Central memory CD8-positive, alpha-beta T cell (primary cell): ENCODE data around the gene DCAF8.
"Not testable (repeated sequence)": the region's sequence is repeated elsewhere in the genome, so short reads cannot be mapped to it uniquely, and the experiment has no call there.

Experiments used
- ATAC-seq: fragments of 150-1000 bp; cut with Tn5 transposase; replicated peaks from 2 replicates; pipeline ENCODE4 v1.10.0; 2022; ENCODE audit warnings: mild to moderate bottlenecking, moderate FRiP score, moderate number of reproducible peaks; ENCODE audit not compliant: poor library complexity, severe bottlenecking; ENCODE audit errors: extremely low read depth
- DNase-seq, 2 donors: peaks; one replicate each; pipeline ENCODE4 v3.0.0; 2021; ENCODE audit warnings: low spot score in 2 of 2
- H3K27ac Mint-ChIP-seq: one replicate; pipeline ENCODE4 v1.8.0; 2022; ENCODE audit warnings: low read depth, mild to moderate bottlenecking, moderate library complexity, mixed read lengths
- H3K27me3 Mint-ChIP-seq: one replicate; pipeline ENCODE4 v1.8.0; 2022; ENCODE audit warnings: mixed read lengths
- H3K36me3 Mint-ChIP-seq: one replicate; pipeline ENCODE4 v1.8.0; 2022; ENCODE audit warnings: mild to moderate bottlenecking, moderate library complexity, mixed read lengths; ENCODE audit not compliant: insufficient read depth
- H3K4me1 Mint-ChIP-seq: one replicate; pipeline ENCODE4 v1.8.0; 2022; ENCODE audit warnings: mixed read lengths
- H3K4me3 Mint-ChIP-seq: one replicate; pipeline ENCODE4 v1.8.0; 2022; ENCODE audit warnings: mild to moderate bottlenecking, moderate library complexity, mixed read lengths
- H3K9me3 Mint-ChIP-seq: one replicate; pipeline ENCODE4 v1.8.0; 2022; ENCODE audit warnings: mixed read lengths

DCAF8 gene

DNA sequence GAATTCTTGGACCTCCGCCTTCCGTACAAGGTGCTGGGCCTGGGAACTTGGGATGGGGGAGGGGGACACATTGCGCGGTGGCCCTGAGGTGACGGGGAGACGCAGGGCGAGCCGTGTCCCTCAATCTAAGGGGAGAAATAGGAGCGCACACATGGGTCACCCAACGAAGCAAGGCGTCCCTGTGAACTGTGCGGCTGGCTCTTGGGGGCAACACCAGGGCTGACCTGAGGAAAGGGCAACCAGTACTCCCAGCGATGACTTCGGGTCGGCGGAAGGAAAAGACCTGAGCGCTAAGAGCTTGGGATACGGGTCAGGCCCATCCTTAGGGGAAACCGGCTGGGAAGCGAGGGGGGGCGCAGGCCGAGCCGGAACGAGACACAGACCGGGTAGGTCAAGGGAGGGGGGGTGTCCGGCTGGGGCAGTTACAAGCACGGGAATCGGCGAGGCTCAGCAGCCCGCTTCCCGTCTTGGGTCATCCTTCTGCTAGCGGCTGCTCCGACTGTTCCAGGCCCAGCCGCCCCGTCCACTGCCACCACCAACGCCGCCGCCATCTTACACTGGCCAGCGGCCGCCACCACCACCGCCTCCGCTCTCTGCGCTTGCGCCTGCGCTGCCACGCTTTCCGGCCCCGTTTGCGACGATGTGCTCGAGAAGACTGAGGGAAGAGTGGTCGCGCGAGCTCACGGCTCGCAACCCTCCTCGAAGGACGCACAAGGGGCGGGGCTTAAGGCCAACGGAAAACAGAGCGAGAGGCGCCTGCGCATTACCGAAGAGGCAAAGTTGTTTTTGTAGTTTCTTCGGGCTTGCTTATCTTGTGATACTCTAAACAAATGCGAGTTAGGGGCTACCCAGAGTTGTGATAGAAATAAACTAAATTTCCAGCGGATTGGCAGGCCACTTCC lies at the start of gene DCAF8:
DCAF8 (minus strand) TSS at position 657 of the 902 bp plus-strand sequence. CDS start 18,541 bp downstream, outside the sequence.
- no peaks in the 10 kb centered on the region for H3K27me3 Mint-ChIP-seq
- peaks cover 51% of the 10 kb centered on the region for H3K4me1 Mint-ChIP-seq

DNA sequence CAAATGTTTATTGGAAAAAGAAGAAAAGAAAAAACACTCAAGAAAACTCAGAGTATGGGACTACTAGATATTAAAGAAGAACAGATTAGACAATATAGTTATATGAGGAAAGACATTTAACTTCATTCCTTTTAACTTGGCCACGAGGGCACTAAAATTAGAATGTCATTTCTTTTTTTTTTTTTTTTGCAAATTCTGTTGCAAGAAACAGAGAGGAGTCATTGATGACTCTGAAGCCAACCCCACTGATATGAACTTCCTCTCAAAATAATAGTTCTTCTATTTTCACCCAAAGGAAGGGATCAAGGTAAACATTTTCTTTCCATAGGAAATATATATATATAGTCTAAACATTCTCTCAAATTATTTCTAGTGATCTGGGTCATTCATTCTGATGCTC lies 47.2 kb upstream of the DCAF8 start:
- Mint-ChIP-seq H3K9me3 (no peaks in the 10 kb centered on the region), H3K36me3 (peaks cover 83% of the 10 kb centered on the region), H3K4me3 (no peak overlapping the region), H3K27me3 (no peaks in the 10 kb centered on the region), H3K4me1 (no peaks in the 10 kb centered on the region), H3K27ac (peak overlapping the region; percentile 22)
- DNase-seq (no peak), ATAC-seq (no peak)

More for the DNA sequence above, at the start of gene DCAF8:
- Mint-ChIP-seq H3K9me3 (no peaks in the 10 kb centered on the region), H3K36me3 (peaks cover 30% of the 10 kb centered on the region), H3K4me3 (peak within 1 kb of the TSS; percentile 99), H3K27ac (peak within 1 kb of the TSS; percentile 99)
- DNase-seq (peak; percentile 96 to 97), ATAC-seq (peak; percentile 87)

DNA sequence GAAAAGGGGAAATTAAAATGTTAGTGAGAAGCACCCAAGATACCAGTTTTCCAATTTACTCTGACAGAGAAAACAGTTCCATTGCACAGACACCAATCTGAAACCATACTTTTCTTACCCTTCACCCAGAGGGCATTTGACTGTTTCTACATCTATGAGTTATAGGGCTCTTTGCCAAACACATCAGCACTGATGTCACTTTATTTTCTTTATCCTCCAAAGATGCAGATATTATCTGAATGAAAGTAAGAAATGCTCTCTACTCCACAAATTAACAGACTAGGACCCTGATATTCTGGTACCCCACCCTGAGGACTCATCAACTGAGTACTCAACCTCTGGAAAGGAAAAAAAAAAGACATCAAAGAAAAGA lies 46.8 kb upstream of the DCAF8 start:
- Mint-ChIP-seq H3K27me3 (no peaks in the 10 kb centered on the region), H3K36me3 (peaks cover 83% of the 10 kb centered on the region), H3K27ac (no peak overlapping the region), H3K9me3 (no peaks in the 10 kb centered on the region), H3K4me1 (no peaks in the 10 kb centered on the region), H3K4me3 (no peak overlapping the region)
- ATAC-seq (no peak), DNase-seq (no peak)

DNA sequence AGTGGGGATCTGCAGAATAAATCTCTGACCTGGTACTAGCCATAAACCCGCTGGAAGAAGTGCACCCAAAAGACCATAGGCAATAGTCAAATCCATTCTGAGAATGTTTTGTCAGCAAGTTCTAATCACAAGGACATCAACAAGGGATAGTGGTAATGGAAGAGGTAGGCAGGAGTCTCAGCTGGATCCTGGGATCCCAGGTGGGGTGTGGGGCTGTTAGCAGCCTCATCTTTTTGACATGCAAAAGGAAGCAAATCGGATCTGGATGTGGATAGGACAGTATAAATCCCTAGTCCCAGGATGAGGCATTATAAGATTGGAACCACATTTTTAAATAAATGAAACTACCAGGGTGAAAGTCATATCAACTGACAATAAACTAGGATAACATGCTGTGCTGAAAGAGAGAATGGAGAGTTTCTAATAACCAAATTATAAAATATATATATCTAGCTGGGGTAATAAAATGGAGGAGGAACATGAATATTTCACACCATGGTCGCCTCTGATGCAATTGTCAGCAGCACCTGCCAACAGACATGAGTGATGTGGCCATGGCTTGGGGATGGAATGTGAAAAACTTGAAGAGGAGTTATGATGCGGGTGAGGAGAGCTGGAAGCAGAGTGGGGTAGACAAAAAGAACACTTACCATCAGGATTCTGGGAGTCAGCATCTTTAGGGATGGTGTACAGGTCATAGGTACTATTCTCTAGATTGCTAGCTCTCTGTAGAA lies 46.3 kb upstream of the DCAF8 start:
- no peaks in the 10 kb centered on the region for H3K9me3 Mint-ChIP-seq
- ATAC-seq (no peak), DNase-seq (no peak)
- H3K27ac Mint-ChIP-seq = peak overlapping the region; percentile 78
- no peak overlapping the region for H3K4me3 Mint-ChIP-seq
- no peaks in the 10 kb centered on the region for H3K27me3 Mint-ChIP-seq
- H3K36me3 Mint-ChIP-seq = peaks cover 82% of the 10 kb centered on the region
- no peaks in the 10 kb centered on the region for H3K4me1 Mint-ChIP-seq

DNA sequence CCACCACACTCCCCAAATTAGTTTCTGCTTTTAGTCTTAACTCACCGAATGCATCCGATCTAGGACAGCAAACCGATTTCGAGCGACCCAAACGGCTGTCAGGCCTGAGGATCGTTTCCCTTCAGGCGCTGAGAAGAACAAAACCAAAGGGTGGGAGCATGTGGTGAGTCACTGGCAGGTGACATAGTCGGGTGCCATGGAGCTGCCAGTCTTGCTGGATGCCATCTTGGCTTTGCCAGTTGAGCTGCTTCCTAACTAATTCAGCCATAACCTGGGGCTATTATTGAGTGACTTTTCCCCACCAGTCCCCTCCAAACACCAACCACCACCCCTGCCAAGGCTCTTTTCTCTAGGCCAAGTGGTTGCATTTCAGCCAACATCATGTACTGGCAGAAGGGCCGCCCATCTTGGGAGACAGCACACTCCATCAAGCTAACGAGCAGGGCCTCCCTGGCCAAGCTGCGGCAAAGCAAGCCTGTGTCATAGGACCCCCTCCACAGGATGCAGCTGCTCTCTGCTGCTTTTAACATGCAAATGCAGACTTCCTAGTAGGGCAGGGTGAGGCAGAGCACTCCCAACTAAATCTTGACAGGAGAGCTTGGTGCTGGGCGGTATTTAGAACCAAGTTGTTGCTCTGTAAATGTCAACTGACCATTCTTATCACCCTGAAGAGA lies 44.9 kb upstream of the DCAF8 start:
- Mint-ChIP-seq H3K36me3 (peaks cover 80% of the 10 kb centered on the region), H3K27ac (no peak overlapping the region), H3K4me1 (no peaks in the 10 kb centered on the region), H3K27me3 (no peaks in the 10 kb centered on the region), H3K9me3 (no peaks in the 10 kb centered on the region), H3K4me3 (no peak overlapping the region)
- ATAC-seq = no peak
- DNase-seq = no peak

DNA sequence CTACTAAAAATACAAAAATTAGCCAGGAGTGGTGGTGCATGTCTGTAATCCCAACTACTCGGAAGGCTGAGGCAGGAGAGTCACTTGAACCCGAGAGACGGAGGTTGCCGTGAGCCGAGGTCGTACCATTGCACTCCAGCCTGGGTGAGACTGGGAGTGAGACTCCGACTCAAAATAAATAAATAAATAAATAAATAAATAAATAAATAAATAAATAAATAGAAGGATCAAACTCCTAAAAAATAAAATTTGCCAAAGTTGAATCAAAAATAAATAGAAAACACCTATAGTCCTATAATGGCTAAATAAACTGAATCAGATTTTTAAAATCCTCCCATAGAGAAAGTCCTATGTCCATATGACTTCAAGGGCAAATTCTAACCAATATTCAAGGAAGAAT lies 37.8 kb upstream of the DCAF8 start:
- Mint-ChIP-seq H3K36me3 (peaks cover 73% of the 10 kb centered on the region), H3K9me3 (no peaks in the 10 kb centered on the region), H3K4me1 (no peaks in the 10 kb centered on the region), H3K27me3 (no peaks in the 10 kb centered on the region), H3K27ac (no peak overlapping the region), H3K4me3 (no peak overlapping the region)
- DNase-seq = no peak
- no peak for ATAC-seq

DNA sequence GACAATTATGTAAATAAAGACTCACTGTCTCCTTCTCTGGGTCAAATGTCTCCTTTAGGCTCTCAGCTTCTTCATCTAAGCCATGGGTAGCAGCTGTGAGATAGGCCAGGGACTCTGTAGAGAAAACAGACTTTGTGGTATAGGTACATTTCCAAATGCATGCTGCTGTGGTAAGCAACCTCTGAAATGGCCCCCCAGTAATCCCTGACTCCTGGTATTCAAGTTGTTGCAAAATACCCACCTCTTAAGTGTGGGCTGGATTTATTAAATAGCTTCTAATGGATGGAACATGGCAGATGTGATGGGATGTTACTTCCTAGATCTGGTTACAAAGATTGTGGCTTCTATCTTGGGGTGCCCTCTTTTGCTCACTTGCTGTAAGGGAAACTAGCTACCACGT lies 33.7 kb upstream of the DCAF8 start:
- no peak for ATAC-seq
- Mint-ChIP-seq H3K36me3 (peaks cover 90% of the 10 kb centered on the region), H3K9me3 (no peaks in the 10 kb centered on the region)

DNA sequence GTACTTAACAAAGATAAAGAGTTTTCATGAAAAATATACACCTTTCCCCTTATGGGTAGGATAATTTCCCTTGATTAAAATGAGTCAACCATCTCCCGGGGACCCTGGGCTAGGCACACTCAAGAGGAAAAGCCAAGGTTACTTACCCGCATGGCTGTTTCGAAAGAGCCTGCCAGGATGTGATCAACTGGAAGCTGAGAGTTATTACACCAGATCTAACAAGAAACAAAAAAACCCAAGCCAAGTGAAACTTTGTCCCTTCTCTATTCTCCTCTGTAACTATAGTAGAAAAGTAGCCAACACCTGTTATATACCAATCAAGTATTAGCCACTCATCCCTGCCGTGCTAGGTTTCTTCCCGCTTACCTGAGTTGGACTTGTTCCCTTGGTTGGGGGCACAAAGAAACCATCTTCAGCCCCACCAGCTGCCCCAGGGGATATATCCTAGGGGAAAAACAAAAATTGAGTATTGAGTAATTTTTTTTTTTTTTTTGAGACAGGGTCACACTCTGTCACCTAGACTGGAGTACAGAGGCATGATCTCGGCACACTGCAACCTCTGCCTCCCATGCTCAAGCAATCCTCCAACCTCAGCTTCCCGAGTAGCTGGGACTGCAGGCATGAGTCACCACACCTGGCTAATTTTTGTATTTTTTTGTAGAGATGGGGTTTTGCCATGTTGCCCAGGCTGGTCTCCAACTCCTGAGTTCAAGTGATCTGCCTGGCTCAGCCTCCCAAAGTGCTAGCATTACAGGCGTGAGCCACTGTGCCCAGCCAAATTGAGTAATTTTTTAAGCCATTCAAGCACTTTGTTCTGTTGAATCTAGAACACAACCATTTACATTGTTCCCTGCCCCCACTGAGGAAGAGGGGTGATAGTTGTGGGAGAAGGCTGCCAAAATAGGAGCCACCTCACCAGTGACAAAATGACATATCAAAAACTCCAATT lies 30.9 kb upstream of the DCAF8 start:
- H3K4me3 Mint-ChIP-seq = no peak overlapping the region
- H3K27ac Mint-ChIP-seq = peak overlapping the region; percentile 19

More for the DNA sequence above, 33.7 kb upstream of the DCAF8 start:
- no peak overlapping the region for H3K27ac Mint-ChIP-seq
- peaks cover 4% of the 10 kb centered on the region for H3K4me1 Mint-ChIP-seq
- DNase-seq = no peak
- H3K4me3 Mint-ChIP-seq = no peak overlapping the region
- no peaks in the 10 kb centered on the region for H3K27me3 Mint-ChIP-seq

DNA sequence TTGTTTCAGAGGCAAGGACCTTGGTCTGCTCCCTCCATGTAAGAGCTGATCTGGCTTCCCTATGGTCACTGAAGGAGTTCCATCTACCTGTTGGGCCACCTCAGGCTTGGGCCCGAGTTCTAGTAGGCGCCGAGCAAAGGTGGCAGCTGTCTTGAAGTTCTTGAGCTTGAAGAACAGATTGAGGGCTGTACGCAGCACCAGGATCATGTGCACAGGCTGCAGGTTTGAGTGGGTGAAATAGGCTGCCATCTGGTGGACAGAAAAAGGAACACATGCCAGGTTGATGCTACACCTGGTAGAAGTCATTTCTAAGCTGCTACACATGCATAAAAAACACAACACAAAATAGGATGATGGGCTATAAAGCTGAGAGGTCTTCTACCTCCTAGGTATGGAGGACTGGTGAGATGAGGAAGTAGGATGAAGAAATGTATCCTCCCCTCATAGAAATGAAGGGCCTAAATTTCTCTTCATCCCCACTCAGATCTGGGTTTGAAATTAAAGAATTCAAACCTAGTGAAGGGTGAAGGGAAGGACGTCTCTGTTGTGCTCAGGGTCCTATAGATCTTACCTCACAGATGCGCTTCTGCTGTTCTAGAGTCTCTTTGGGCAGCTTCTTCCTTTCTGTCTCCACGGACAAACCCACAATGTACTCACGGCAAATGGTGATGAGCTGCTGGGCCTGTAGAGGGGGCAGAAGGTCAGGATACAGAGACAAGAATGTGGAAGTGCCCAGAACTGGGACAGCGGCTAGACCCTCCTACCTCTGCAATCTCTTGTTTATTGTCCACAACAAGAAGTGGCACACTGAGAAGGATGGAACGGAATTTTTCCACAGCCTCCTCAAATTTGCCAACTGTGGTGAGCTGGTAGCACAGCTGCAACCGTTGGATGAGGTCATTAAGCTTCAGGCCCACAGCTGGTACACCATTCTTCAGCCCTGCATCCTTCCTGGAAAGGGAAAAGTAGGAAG lies 29.2 kb upstream of the DCAF8 start:
- peaks cover 4% of the 10 kb centered on the region for H3K4me1 Mint-ChIP-seq
- ATAC-seq (peak; percentile 97), DNase-seq (peak; percentile 45 to 64)
- H3K27ac Mint-ChIP-seq = no peak overlapping the region
- H3K9me3 Mint-ChIP-seq = no peaks in the 10 kb centered on the region
- no peak overlapping the region for H3K4me3 Mint-ChIP-seq
- H3K36me3 Mint-ChIP-seq = peaks cover 70% of the 10 kb centered on the region
- H3K27me3 Mint-ChIP-seq = no peaks in the 10 kb centered on the region

More for the DNA sequence above, 30.9 kb upstream of the DCAF8 start:
- Mint-ChIP-seq H3K4me1 (peaks cover 4% of the 10 kb centered on the region), H3K36me3 (peaks cover 88% of the 10 kb centered on the region), H3K9me3 (no peaks in the 10 kb centered on the region), H3K27me3 (no peaks in the 10 kb centered on the region)
- ATAC-seq = no peak
- no peak for DNase-seq

DNA sequence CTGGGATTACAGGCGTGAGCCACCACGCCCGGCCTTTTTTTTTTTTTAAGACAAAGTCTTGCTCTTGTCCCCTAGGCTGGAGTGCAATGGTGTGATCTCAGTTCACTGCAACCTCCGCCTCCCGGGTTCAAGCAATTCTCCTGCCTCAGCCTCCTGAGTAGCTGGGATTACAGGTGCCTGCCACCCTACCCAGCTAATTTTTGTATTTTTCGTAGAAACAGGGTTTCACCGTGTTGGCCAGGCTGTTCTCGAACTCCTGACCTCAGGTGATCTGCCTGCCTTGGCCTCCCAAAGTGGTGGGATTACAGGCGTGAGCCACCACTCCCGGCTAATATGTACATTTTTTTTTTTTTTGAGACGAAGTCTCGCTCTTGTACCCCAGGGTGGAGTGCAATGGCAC lies 25.4 kb upstream of the DCAF8 start:
- H3K9me3 Mint-ChIP-seq, DNase-seq, H3K27me3 Mint-ChIP-seq, ATAC-seq, H3K4me3 Mint-ChIP-seq: not testable (repeated sequence)
- Mint-ChIP-seq H3K4me1 (peaks cover 33% of the 10 kb centered on the region), H3K27ac (peak overlapping the region; percentile 35), H3K36me3 (peaks cover 42% of the 10 kb centered on the region)

DNA sequence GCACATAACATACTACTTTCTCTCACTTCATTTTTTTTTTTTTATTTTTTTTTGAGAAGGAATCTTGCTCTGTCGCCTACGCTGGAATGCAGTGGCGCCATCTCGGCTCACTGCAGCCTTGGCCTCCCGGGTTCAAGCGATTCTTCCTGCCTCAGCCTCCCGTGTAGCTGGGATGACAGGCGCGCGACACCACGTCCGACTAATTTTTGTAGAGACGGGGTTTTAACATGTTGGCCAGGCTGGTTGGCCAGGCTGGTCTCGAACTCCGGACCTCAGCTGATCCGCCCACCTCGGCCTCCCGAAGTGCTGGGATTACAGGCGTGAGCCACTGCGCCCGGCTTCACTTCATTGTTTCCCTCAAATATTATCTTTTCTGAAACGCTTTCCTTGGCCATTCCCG lies 23.2 kb upstream of the DCAF8 start:
- H3K9me3 Mint-ChIP-seq = no peaks in the 10 kb centered on the region
- DNase-seq (no peak), ATAC-seq (no peak)
- peak overlapping the region; percentile 96 for H3K4me3 Mint-ChIP-seq
- H3K36me3 Mint-ChIP-seq = peaks cover 35% of the 10 kb centered on the region
- H3K27me3 Mint-ChIP-seq = no peaks in the 10 kb centered on the region
- peaks cover 29% of the 10 kb centered on the region for H3K4me1 Mint-ChIP-seq
- H3K27ac Mint-ChIP-seq = peak overlapping the region; percentile 93
